HG03175 (cell line): ENCODE measurements around the gene MVK.
"Not testable (repeated sequence)": the region's sequence is repeated elsewhere in the genome, so short reads cannot be mapped to it uniquely, and the experiment has no call there.

Experiments
- ATAC-seq: cut with Tn5 transposase; IDR thresholded peaks from one replicate; pipeline ENCODE4 v1.9.1; 2021; ENCODE audit warnings: mild to moderate bottlenecking, moderate library complexity; ENCODE audit not compliant: unreplicated experiment

MVK gene

DNA sequence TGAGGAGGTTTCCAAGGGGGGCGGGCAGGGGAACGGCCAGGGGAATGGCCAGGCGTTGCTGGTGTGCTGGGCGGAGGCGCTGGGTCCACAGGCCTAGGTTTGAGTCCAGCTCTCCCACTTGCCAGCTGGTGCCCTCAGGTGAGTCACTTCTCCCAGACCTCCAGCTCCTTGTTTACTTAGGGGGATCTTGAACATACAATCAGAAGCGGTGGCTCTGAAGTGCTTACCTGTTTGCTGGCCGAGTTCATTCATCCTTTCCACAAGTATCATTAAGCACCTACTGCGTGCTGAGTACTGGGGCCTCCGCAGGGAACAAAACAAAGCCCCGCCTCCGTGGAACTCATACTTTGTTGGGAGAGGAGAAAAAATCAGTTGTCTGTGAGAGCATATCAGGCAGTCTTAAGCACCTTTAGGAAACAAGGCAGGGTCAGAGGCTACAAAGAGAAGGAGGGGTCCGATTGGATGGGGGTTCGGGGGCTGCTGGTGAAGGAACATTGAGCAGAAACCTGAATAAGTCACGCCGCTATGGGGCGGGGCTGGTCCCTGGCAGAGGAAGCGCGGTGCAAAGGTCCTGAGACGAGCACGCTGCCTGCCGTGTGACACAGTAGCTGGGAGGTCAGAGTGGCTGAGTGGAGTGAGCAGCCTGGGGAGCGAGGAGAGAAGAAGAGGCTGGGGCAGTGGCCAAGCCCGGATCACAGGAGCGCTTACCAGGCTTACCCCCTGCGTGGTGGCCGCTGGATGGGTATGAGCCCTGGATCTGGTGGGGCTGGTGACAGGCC is 15.1 kb downstream of the MVK start:
- no peak for ATAC-seq

DNA sequence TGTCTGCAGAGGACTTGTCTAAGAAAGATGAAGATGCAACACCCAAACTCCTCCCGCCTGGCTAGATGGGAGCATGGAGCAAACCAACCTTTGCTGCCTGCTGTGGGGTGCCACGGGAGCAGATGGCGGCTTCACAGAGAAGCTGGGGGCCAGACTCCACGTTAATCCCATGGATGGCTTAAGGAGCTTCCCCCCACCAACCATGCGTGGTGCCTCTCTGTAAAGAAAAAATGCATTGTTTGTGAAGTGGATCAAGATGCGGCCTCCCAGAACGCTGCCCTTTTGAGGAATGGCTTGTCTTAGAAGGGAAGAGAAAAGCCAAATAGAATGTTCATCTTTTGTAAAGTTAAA is 15.6 kb downstream of the MVK start:
- ATAC-seq, result no peak

- ATAC-seq, result no peak
Measured at GRCh38 chr12:109589691-109590245, 16.2 kb downstream of the MVK start.

DNA sequence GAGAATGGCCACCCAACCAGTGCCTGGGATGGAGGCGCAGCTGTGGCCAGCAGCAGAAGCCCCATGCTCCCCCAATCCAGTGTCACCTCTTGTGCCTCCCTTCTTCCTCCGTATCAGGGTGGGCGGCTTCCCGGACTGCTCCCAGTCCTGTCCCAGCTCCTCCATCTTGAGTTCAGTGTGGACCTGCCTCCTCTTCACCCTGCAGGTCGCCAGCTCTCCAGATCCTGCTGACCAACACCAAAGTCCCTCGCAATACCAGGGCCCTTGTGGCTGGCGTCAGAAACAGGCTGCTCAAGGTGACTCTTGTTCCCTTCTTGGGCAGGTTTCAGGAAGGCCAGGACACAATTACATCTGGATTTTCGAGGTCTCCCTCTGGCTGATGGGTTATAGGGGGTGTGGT is 17.0 kb downstream of the MVK start:
- no peak for ATAC-seq

DNA sequence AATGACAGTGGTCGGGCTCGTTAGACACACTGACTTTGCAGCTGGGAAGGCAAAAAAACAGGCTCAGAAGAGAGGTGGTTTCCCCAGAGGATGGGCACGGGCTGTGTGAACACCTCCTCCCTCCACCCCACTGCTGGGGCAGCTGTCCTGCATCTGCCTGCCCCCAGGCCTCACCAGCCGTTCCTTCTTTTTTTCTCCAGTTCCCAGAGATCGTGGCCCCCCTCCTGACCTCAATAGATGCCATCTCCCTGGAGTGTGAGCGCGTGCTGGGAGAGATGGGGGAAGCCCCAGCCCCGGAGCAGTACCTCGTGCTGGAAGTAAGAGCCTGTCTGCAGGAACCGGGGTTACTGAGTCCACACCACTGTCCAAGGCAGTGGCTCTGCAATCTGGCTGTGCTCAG is 17.4 kb downstream of the MVK start:
- no peak for ATAC-seq

DNA sequence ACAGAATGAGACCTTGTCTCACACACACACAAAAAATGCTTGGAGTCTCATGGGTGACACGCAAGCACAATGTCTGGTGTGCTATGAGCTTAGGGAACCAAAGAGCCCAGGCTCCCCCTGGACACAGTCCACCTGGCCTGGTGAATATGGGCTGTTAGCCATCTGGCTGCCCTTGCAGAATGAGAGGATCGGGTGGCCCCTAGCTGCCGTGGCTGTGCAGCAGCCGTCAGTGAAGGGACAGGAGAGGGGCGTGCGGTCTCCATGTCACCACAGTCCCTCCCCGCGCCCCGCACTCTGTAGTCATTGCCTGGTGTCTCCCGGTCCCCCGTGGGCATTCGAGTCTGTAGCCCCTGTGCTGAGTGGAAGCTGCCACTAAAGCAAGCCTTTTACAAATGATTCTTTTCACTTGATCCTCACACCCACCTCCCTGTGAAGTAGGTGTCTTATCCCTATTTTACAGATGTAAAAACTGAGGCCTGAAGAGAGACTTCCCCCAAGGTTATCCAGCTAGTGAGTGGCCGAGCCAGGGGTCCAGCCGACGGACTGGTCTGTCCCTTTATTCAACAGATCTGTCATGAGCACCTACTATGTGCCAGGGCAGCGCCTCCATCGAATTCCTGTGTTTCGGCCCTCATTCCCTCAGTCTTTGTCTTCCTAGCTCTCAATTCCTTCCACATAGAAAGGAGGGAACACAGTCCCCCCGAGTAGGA is 18.8 kb downstream of the MVK start:
- no peak for ATAC-seq

DNA sequence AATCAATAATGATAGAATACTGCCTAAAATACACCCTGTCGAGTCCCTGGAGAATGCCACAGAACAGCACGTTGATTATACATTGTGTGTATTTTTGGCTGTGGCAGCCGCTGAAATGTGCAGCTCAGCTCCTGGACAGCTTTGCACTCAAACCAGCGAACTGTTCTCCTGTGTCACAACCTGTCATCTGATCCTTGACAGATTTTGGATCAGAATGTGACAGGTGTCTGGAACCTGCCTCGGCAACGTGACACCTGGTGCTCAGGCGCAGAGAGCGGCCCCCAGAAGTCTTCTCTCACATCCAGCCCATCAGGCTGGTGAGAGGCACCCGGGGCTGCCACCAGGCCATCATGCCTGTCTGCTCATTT is 19.3 kb downstream of the MVK start:
- ATAC-seq, result no peak

DNA sequence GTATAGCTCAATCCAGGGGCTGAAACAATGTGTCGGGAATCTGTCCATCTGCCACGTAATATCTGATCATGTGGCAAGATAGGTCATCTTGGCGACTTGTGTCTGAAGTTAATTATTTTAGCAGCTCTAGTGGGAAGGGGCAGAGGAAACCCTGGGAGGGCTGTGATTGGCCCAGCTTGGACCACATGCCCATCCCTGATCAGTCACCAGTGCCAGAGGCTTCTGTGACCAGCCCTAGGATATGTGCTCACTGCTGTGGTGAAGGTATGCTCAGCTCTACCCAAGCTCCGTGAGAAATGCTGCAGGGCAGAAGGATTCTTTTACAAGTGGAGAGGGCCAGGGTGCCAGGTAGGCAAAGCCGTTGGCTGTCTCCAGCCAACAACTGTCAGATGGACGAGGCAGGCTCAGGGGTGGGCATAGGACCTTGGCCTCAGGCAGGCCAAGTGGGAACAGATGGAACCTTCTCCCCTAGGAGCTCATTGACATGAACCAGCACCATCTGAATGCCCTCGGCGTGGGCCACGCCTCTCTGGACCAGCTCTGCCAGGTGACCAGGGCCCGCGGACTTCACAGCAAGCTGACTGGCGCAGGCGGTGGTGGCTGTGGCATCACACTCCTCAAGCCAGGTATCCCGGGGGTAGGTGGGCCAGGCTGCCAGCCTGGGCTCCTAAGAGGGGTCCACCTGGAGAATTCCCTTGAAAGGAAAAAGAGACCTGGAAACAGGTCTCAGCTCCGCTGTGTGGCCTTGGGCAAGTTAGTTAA is 21.1 kb downstream of the MVK start:
- no peak for ATAC-seq

- no peak for ATAC-seq
Measured at GRCh38 chr12:109595321-109595902, 21.8 kb downstream of the MVK start.

DNA sequence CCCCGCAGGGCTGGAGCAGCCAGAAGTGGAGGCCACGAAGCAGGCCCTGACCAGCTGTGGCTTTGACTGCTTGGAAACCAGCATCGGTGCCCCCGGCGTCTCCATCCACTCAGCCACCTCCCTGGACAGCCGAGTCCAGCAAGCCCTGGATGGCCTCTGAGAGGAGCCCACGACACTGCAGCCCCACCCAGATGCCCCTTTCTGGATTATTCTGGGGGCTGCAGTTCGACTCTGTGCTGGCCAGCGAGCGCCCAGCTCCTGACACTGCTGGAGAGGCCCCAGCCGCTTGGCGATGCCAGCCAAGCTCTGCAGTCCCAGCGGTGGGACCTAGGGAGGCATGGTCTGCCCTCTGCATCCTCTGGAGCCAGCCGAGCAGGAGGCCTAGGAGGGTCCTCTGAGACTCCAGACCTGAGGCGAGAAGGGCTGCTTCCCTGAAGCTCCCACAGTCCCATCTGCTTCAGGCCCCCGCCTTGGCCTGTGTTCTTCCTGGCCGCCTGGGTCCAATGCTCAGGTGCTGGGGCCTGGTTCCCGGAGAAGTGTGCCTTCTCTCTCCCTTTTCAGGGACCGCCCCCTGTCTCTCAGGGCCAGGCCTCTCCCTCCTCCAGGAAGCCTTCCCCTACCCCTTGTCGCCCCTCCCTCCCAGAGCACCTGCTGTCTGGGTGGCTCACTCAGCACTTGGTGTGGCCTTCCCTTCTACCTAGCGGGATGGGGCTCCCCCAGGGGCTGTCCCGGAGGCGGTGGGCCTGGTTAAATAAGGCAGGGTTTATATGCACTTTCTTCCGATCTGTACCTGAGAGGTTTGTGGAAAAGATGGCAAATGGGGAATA is 23.0 kb downstream of the MVK start:
- ATAC-seq, result no peak

DNA sequence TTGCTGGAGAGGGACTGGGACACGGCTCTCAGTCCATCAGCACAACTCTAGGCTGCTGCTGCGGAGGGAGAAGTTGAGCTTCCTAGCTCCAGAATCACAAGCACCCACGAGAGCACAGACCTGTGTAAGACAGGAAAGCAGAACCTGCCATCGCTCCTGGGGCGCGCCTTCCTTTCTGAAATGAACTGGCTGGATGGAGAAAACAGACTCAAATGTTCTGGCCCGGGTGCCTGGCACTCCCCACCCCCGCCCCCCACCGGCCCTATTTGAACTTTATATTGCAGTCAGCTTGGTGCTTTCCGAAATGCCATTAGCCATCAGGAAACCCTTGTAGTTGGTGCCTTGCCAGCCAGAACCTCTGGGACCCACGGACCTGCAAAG is 23.8 kb downstream of the MVK start:
- no peak for ATAC-seq

DNA sequence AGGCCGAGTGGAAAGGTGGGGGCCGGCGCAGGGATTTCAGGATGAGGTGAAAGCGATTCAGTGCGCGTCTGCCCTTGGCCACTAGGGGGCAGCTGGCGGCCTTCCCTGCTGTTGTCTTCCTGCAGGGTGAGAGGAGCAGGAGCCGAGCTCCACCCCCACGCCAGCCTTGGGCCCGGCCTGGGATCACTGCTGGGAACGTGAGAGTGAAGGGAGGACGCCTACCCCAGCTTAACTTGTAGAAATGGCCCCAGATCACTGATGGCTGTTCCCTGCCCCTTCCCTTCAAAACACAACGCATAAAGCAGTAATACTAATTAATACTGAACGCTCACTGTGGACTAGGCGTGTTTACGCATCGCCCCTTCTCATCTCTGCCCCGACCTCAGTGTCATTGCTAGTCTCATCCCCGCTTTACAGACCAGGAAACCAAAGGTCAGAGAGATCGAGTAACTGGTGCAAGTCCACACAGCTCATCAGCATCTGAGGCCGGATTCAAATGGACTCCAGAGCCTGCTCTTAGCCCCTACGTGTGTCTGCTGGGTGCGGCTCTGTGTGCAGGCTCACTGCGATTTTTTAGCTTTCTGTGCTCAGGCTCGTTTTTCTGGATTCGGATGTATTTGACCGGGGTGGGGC is 24.3 kb downstream of the MVK start:
- peak; percentile 58 for ATAC-seq

DNA sequence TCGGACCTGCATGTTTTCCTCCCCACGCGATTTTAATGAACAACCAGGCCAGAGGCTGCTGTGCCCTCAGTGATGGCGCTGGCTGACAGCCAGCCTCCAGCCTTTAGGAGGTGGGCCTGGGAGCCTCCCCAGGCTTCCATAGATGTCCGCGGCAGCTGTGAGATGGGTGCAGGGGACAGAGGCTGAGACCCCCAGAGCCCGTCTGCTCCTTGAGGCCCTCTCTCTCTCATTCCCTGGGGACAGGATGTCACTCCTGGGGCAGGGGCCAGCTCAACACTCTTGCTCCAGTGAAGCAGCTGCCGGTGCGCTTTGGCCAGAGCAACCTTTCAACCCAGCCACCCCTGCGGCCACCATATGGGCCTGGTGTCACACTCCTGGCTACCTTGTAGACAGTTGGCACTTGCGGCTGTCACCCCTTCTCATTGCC is 24.8 kb downstream of the MVK start:
- ATAC-seq, result no peak

DNA sequence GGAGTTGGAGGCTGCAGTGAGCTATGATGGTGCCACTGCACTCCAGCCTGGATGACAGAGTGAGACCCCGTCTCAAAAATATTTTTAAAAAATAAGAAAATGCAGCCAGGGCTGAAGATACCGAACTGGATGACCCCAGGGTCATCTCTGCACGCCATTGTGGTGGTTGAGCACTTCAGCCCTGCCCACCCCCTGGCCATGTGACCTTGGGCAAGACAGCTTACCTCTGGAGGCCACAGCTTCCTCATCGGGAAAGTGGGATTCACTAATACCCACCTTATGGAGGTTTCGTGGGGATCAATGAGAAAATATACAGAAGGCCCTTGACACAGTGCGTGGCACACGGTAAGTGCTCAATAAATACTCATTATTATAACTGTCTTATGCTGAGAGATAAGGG is 25.5 kb downstream of the MVK start:
- no peak for ATAC-seq

DNA sequence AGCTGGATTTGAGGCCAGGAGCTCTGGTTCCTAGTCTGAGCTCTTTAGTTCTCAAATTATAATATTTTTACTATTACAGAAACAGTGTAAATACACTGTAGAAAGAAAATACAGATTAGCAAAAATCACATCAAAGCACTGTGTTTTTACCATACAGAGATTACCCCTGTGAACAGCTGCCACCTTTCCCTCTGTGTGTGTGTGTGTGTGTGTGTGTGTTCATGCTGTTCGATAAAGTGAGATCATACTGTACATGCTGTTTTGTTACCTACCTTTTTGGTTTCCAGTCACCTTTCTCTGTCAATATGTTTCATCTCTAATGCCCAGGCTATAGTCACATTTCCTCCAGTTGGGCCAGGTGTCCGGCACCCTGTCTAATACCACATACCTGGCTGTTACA is 26.9 kb downstream of the MVK start:
- no peak for ATAC-seq

DNA sequence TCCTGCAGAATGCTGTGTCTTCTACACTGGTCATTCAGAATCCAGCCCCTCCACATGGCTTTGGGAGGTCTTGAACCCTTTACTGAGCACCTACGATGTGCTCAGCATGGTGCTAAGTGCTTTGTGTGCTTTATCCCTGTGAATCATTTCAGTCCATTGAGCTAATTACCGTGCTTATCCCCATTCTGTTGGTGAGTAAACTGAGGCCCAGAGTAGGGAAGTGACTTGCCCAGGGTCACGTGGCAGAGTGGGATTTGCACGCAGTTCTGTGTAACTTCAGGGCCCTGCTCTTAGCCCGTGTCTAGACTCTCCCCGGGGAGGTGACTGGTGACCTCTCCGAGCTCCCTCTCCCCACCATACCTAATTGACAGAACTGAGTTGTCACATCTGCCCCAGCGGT is 27.4 kb downstream of the MVK start:
- no peak for ATAC-seq

- no peak for ATAC-seq
Measured at GRCh38 chr12:109601557-109601956, 28.0 kb downstream of the MVK start.

DNA sequence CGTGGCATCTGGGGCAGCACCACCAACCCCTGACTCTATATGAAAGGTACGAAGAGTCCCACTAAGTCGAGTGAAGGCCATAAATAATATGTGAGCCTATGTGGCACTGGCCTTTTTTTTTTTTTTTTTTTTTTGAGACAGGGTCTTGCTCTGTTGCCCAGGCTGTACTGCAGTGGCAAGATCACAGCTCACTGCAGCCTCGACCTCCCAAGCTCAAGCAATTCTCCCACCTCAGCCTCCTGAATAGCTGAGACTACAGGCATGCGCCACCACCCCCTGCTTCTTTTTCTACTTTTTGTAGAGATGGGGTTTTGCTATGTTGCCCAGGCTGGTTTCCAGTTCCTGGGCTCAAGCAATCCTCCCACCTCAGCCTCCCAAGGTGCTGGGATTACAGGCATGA is 28.5 kb downstream of the MVK start:
- ATAC-seq, result not testable (repeated sequence)

GRCh38 chr12:109604132-109604585 is 30.6 kb downstream of the MVK start:
- no peak for ATAC-seq

DNA sequence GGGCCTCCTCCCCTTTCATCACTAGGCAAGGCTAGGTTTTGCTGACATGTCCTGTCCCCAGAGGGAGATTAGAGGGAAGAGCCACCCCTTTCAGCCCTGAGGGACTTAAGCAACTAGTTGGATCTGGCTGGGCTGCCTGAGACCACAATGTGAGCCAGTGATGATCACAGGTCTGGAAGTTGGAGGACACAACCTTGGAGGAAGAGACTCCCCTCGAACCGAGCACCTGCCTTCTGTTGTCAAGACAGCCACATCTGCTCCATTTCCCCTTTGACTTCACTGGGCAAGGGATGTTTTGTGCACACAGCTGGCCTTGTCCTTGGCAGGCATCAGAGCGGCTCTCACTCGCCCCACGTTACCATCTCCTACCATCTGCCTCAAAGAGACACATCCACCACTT is 31.4 kb downstream of the MVK start:
- ATAC-seq, result no peak
